Tibial nerve (tissue), 4 donors: ENCODE data around the gene RBM47. TPM values are rescaled to one million over a fixed set of nuclear protein-coding genes. Genes with fewer than 3 reads are reported as not detected.
"Not testable (repeated sequence)": the region's sequence is repeated elsewhere in the genome, so short reads cannot be mapped to it uniquely, and the experiment has no call there.

ENCODE experiments used
- DNase-seq, 2 donors: peaks; one replicate each; pipeline ENCODE4 v3.0.0-alpha.2; 2019; ENCODE audit warnings: low spot score in 2 of 2
- H3K27ac ChIP-seq, 4 donors: fragments of 200-600 bp; sonication (generic) in 3 of 4; one replicate each; pipeline ENCODE4 v1.5.1; 2017 to 2019; ENCODE audit warnings: mild to moderate bottlenecking in 1 of 4
- H3K27me3 ChIP-seq, 2 donors: fragments of 200-600 bp; sonication (generic) in 1 of 2; one replicate each; pipeline versions ENCODE4 v1.5.1 to v1.6.0; 2017 to 2019
- H3K36me3 ChIP-seq, 3 donors: fragments of 200-600 bp; sonication (generic); one replicate each; pipeline ENCODE4 v1.5.1; 2018 to 2019
- H3K4me1 ChIP-seq, 4 donors: fragments of 200-600 bp; sonication (generic) in 3 of 4; one replicate each; pipeline ENCODE4 v1.5.1; 2017 to 2019
- H3K4me3 ChIP-seq, 4 donors: fragments of 200-600 bp; sonication (generic) in 3 of 4; one replicate each; pipeline ENCODE4 v1.5.1; 2017 to 2019; ENCODE audit warnings: mild to moderate bottlenecking in 1 of 4, moderate library complexity in 1 of 4
- H3K9me3 ChIP-seq, 4 donors: fragments of 200-600 bp; sonication (generic) in 3 of 4; one replicate each; pipeline ENCODE4 v1.5.1; 2017 to 2019
- EP300 ChIP-seq, 2 donors: sonication (generic); formaldehyde crosslinking; IDR thresholded peaks; one replicate each; pipeline ENCODE4 v1.6.1; 2017; ENCODE audit warnings: antibody characterized with exemption in 2 of 2, mild to moderate bottlenecking in 1 of 2
- POLR2A ChIP-seq, 2 donors: fragments of 450-650 bp; IDR thresholded peaks; one replicate each; pipeline ENCODE4 v1.6.1; 2017; ENCODE audit warnings: antibody characterized with exemption in 2 of 2, mild to moderate bottlenecking in 2 of 2, moderate library complexity in 2 of 2
- WGBS, 2 donors: methylation state at CpG; one replicate each; pipeline ENCODE4 v1.1.5; 2018; 5-methylcytosine and 5-hydroxymethylcytosine counted together
- total RNA-seq, 4 donors: library from RNA; depleted of rRNA; stranded (reverse); fragments of >200 nt; gene quantifications; one replicate each; pipeline ENCODE4 v1.1.0, GENCODE V29; 2016
- TF ChIP-seq, protein P1 (sequence below), 5 experiments: fragments of 200-600 bp in 3 of 5; fragments of 450-650 bp in 2 of 5; sonication (generic) in 3 of 5; IDR thresholded peaks; one replicate each; pipeline ENCODE4 v1.5.1; 2016 to 2019; ENCODE audit warnings: antibody characterized with exemption in 5 of 5, mild to moderate bottlenecking in 3 of 5, moderate library complexity in 2 of 5

Gene RBM47
- total RNA-seq, 4 donors from 2014 or later = 22.8 to 93.9 (median 41.0) TPM

DNA sequence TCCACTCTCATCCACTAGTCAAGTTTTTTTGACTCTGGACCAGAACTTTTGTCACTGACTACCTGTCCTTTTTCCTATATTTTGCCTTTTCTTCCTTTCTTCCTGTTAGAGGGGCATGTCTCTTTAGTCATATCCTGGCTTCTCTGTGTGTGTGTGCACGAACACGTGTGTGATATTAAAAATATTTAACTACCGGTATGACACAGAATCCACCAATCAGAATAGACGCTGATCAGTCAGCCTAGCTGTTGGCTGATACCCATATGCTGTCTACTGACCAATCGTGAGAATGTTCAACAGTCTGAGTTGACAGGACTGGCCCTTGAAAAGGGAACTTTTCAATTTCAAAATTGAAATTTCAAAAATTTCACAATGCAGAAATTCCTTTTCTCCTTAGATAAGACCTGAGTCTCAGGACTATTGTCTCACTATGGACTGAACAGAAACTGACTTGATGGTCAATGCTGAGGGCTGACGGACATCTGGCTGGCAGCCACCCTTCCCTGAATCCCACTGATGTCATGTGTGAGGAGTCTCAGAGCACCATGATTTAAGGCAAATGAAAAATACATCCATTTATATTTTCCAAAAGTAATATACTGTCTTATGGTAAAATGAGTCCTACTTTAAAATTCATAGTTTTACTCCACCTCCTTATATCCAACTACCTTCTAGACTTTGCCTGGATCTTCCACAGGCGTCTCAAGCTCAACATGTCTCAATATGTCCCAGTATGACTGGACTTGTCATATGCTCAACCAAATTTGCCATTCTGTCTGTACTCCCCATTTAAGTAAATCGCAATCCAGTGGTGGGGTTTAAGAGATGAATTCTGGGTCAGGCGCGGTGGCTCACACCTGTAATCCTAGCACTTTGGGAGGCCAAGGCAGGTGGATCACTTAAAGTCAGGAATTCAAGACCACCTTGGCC lies 216.5 kb downstream of the RBM47 start:
- H3K4me3 ChIP-seq = no peak overlapping the region
- no peaks in the 10 kb centered on the region for H3K36me3 ChIP-seq
- DNase-seq = no peak
- WGBS, 2 donors = 74 to 76% methylated on average over 10 of the region's 10 CpGs
- H3K4me1 ChIP-seq = no peaks in the 10 kb centered on the region
- H3K27me3 ChIP-seq = no peaks in the 10 kb centered on the region
- TF ChIP-seq EP300 (IDR thresholded peaks at IDR 0.05) = no peak
- H3K27ac ChIP-seq = no peak overlapping the region
- no peaks in the 10 kb centered on the region for H3K9me3 ChIP-seq

DNA sequence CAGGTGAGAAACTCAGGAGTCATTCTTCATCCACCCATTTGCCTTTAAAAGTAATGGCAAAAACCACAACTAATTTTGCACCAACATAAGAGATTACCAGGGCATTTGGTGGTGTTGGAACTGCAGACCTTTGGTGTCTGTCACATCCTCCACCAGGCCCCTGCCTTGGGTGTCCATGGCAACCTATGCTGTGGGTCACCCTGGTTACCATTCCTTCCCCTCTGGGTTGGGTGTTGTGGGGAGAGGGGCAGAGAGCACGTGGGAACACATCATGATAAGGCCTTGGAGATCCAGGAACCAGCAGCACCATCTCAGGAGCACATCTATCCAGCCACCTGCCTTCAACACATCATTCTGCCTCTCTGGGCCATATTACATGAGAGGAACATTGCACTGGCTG lies 217.3 kb downstream of the RBM47 start:
- Histone ChIP-seq H3K4me3 (no peak overlapping the region), H3K27me3 (no peaks in the 10 kb centered on the region), H3K36me3 (no peaks in the 10 kb centered on the region), H3K27ac (no peak overlapping the region), H3K4me1 (no peaks in the 10 kb centered on the region), H3K9me3 (peaks cover 0 to under 1% (median 0%) of the 10 kb centered on the region in 4 donors)
- TF ChIP-seq POLR2A (IDR thresholded peaks at IDR 0.05) = no peak
- no peak for TF ChIP-seq EP300 (IDR thresholded peaks at IDR 0.05)
- TF ChIP-seq, protein P1, sequence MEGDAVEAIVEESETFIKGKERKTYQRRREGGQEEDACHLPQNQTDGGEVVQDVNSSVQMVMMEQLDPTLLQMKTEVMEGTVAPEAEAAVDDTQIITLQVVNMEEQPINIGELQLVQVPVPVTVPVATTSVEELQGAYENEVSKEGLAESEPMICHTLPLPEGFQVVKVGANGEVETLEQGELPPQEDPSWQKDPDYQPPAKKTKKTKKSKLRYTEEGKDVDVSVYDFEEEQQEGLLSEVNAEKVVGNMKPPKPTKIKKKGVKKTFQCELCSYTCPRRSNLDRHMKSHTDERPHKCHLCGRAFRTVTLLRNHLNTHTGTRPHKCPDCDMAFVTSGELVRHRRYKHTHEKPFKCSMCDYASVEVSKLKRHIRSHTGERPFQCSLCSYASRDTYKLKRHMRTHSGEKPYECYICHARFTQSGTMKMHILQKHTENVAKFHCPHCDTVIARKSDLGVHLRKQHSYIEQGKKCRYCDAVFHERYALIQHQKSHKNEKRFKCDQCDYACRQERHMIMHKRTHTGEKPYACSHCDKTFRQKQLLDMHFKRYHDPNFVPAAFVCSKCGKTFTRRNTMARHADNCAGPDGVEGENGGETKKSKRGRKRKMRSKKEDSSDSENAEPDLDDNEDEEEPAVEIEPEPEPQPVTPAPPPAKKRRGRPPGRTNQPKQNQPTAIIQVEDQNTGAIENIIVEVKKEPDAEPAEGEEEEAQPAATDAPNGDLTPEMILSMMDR (IDR thresholded peaks at IDR 0.05) = no peak
- WGBS, 2 donors = 69 to 73% methylated on average over 1 of the region's 1 CpG
- no peak for DNase-seq

DNA sequence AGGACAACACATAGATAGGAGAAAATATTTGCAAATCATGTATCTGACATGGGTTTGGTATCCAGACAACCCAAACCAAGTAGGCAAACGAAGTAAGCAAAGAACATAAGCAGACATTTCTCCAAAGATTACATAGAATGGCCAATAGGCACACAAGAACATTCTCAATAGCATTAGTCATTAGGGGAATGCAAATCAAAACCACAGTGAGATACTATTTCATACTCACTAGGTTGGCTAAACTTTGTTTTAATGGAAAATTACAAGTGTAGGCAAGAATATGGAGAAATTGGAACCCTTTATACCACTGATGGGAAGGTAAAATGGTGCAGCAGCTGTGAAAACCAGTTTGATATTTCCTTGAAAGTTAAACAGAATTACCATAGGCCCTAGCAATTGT lies 219.8 kb downstream of the RBM47 start:
- no peak overlapping the region for H3K4me3 ChIP-seq
- H3K27ac ChIP-seq = no peak overlapping the region
- TF ChIP-seq, protein P1 (IDR thresholded peaks at IDR 0.05) = no peak
- TF ChIP-seq POLR2A (IDR thresholded peaks at IDR 0.05) = no peak
- TF ChIP-seq EP300 (IDR thresholded peaks at IDR 0.05) = no peak
- DNase-seq = no peak
- 61 to 85% methylated on average over 1 of the region's 1 CpG for WGBS, 2 donors
- H3K9me3 ChIP-seq = peaks cover 0 to 11% (median 0%) of the 10 kb centered on the region in 4 donors
- H3K36me3 ChIP-seq = no peaks in the 10 kb centered on the region
- H3K4me1 ChIP-seq = no peaks in the 10 kb centered on the region
- no peaks in the 10 kb centered on the region for H3K27me3 ChIP-seq

- H3K27me3 ChIP-seq, H3K27ac ChIP-seq, H3K4me1 ChIP-seq, H3K4me3 ChIP-seq, DNase-seq, H3K36me3 ChIP-seq: not testable (repeated sequence)
- peaks cover 0 to 11% (median 0%) of the 10 kb centered on the region in 4 donors for H3K9me3 ChIP-seq
- 74 to 79% methylated on average over 3 of the region's 3 CpGs for WGBS, 2 donors
Measured at GRCh38 chr4:40407468-40407867, 222.2 kb downstream of the RBM47 start.

- peaks cover 0 to 11% (median 0%) of the 10 kb centered on the region in 4 donors for H3K9me3 ChIP-seq
- no peak for DNase-seq
- H3K4me1 ChIP-seq = no peaks in the 10 kb centered on the region
- WGBS, 2 donors = 92 to 97% methylated on average over 4 of the region's 4 CpGs
- H3K27ac ChIP-seq = no peak overlapping the region
- H3K36me3 ChIP-seq = no peaks in the 10 kb centered on the region
- H3K4me3 ChIP-seq = no peak overlapping the region
- no peaks in the 10 kb centered on the region for H3K27me3 ChIP-seq
- TF ChIP-seq, protein P1 (IDR thresholded peaks at IDR 0.05) = no peak
- TF ChIP-seq POLR2A (IDR thresholded peaks at IDR 0.05) (no peak), EP300 (IDR thresholded peaks at IDR 0.05) (no peak)
Measured at GRCh38 chr4:40406340-40406739, 223.3 kb downstream of the RBM47 start.

GRCh38 chr4:40405193-40405592 lies 224.5 kb downstream of the RBM47 start:
- no peaks in the 10 kb centered on the region for H3K27me3 ChIP-seq
- no peak overlapping the region for H3K4me3 ChIP-seq
- H3K27ac ChIP-seq = no peak overlapping the region
- H3K36me3 ChIP-seq = no peaks in the 10 kb centered on the region
- no peak for TF ChIP-seq EP300 (IDR thresholded peaks at IDR 0.05)
- TF ChIP-seq, protein P1 (IDR thresholded peaks at IDR 0.05) = no peak
- no peak for TF ChIP-seq POLR2A (IDR thresholded peaks at IDR 0.05)
- no peak for DNase-seq
- H3K9me3 ChIP-seq = peaks cover 0 to 11% (median 0%) of the 10 kb centered on the region in 4 donors
- 87 to 89% methylated on average over 4 of the region's 4 CpGs for WGBS, 2 donors
- no peaks in the 10 kb centered on the region for H3K4me1 ChIP-seq
